ENCODE results near the gene CMKLR1. TPM values are rescaled to one million over a fixed set of nuclear protein-coding genes. Genes with fewer than 3 reads are reported as not detected.

The CMKLR1 gene
- total and polyA plus RNA-seq, 10 of the 15 experiments (the other 5 are each of a cell fraction or from before 2014, with no cell fraction given): 13.8 to 52.3 (median 26.2) TPM

DNA sequence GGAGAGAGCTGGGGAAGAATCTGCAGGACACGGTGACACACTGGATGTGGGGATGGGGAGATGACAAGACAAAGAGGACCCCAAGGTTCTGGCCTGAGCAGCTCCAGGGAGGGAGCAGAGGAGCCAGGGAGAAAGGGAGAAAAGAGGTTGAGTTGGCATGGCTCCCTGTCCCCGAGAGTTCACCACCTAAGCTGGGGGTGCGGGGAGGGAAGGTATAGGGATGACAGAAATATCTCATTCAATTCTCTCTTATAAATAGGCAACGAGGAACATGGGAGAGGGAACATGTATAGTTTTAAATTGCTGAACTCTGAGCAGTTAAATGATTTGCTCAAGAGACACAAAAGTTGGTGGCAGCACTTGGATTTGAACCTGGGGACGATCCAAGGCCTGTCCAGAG is 85.1 kb downstream of the CMKLR1 start:
- SMC1A ChIA-PET (ENCODE audit: uncharacterized antibody, unreplicated experiment): no interaction called here
- H3K4me2 ChIP-seq (ENCODE audit: control insufficient read depth, insufficient read depth): no peak overlapping the region
- no peak overlapping the region for H3K9ac ChIP-seq (ENCODE audit: control insufficient read depth, insufficient read depth, low read length)
- no peaks in the 10 kb centered on the region for H4K20me1 ChIP-seq (ENCODE audit: control insufficient read depth, insufficient read depth)
- no peaks in the 10 kb centered on the region for H3K79me2 ChIP-seq (ENCODE audit: control insufficient read depth, insufficient read depth, low read length)
- intact Hi-C loops (cut with micrococcal nuclease; ENCODE audit: unreplicated experiment) (no loop called here), in situ Hi-C loops (cut with MboI) (no loop called here)
- no peaks in the 10 kb centered on the region; the same call in 2 of the 3 replicates for H3K9me3 ChIP-seq (replicated peaks; ENCODE audit: control insufficient read depth, insufficient read depth, low read length)
- WGBS (ENCODE audit: insufficient coverage, insufficient replicate concordance, low lambda C conversion rate, missing lambda C conversion rate): 7% methylated on average over 5 of the region's 5 CpGs
- DNase-seq (ENCODE audit: low read depth, low spot score): no peak
- POLR2A ChIA-PET: no interaction called here
- no peak overlapping the region for H2AFZ ChIP-seq (ENCODE audit: control insufficient read depth, low read depth, low read length)
- no peaks in the 10 kb centered on the region for H3K36me3 ChIP-seq (ENCODE audit: control insufficient read depth in 2 of 2, insufficient read depth in 2 of 2, low read length in 1 of 2)
- no peak for TF ChIP-seq ESRRA (IDR thresholded peaks at IDR 0.05; ENCODE audit: low read length)
- no peak for TF ChIP-seq SP1 (IDR thresholded peaks at IDR 0.05; ENCODE audit: low read depth, low read length)
- TF ChIP-seq, protein P1, sequence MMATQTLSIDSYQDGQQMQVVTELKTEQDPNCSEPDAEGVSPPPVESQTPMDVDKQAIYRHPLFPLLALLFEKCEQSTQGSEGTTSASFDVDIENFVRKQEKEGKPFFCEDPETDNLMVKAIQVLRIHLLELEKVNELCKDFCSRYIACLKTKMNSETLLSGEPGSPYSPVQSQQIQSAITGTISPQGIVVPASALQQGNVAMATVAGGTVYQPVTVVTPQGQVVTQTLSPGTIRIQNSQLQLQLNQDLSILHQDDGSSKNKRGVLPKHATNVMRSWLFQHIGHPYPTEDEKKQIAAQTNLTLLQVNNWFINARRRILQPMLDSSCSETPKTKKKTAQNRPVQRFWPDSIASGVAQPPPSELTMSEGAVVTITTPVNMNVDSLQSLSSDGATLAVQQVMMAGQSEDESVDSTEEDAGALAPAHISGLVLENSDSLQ (IDR thresholded peaks at IDR 0.05): no peak
- no peaks in the 10 kb centered on the region for H3K4me1 ChIP-seq (ENCODE audit: control insufficient read depth, insufficient read depth, low read length)
- no peak for FAIRE-seq
- CTCF ChIA-PET: interaction anchor here (0.6 kb wide), 1 partner anchor 1017 kb away, joined by 3 read pairs; no protein-coding TSS in a partner anchor
- 0 out of 4 replicates have a peak, but pooled peaks cover 0 to 3% of the 10 kb centered on the region in 2 experiments for H3K27me3 ChIP-seq (replicated peaks in 1 of 2; ENCODE audit: control insufficient read depth in 2 of 2, insufficient read depth in 2 of 2, low read length in 1 of 2)
- no peak overlapping the region for H3K4me3 ChIP-seq
- RAD21 ChIA-PET (ENCODE audit: unreplicated experiment): no interaction called here
- ATAC-seq: no peak
- no peak overlapping the region for H3K27ac ChIP-seq (ENCODE audit: control insufficient read depth, insufficient read depth)
- no TSS peak for BruUV-seq (replicated peaks)

DNA sequence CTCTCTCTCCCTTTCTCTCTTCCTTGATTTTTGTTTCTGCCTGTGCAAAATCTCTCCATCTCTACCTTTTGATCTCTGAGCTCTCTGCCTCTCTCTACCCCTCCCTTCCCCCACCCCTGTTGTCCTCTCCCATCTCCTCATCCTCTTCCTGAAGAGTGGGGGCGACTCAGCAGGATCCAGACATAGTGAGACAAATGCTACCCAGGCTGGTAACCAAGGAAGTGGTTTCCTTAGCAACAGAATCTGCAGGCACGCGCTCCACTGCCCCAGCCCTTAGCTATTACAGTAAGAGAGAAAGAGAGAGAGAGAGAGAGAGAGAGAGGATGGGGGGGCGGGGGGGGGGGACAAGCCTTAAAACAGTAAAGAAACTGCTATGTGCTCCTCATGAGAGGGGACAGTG is 85.6 kb downstream of the CMKLR1 start:
- FAIRE-seq (no peak), ATAC-seq (no peak), DNase-seq (ENCODE audit: low read depth, low spot score) (no peak)
- no TSS peak for BruUV-seq (replicated peaks)
- WGBS (ENCODE audit: insufficient coverage, insufficient replicate concordance, low lambda C conversion rate, missing lambda C conversion rate): 2% methylated on average over 3 of the region's 4 CpGs
- Histone ChIP-seq H3K27me3 (replicated peaks in 1 of 2; ENCODE audit: control insufficient read depth in 2 of 2, insufficient read depth in 2 of 2, low read length in 1 of 2) (peaks cover 0 to 3% of the 10 kb centered on the region in 2 experiments; a peak in 1 of 4 replicates), H2AFZ (ENCODE audit: control insufficient read depth, low read depth, low read length) (no peak overlapping the region), H3K4me3 (no peak overlapping the region), H3K9me3 (replicated peaks; ENCODE audit: control insufficient read depth, insufficient read depth, low read length) (no peaks in the 10 kb centered on the region), H3K4me1 (ENCODE audit: control insufficient read depth, insufficient read depth, low read length) (no peaks in the 10 kb centered on the region), H3K27ac (ENCODE audit: control insufficient read depth, insufficient read depth) (no peak overlapping the region), H3K4me2 (ENCODE audit: control insufficient read depth, insufficient read depth) (no peak overlapping the region), H4K20me1 (ENCODE audit: control insufficient read depth, insufficient read depth) (no peaks in the 10 kb centered on the region), H3K79me2 (ENCODE audit: control insufficient read depth, insufficient read depth, low read length) (no peaks in the 10 kb centered on the region), H3K36me3 (ENCODE audit: control insufficient read depth in 2 of 2, insufficient read depth in 2 of 2, low read length in 1 of 2) (no peaks in the 10 kb centered on the region), H3K9ac (ENCODE audit: control insufficient read depth, insufficient read depth, low read length) (no peak overlapping the region)
- intact Hi-C loops (cut with micrococcal nuclease; ENCODE audit: unreplicated experiment): no loop called here
- CTCF ChIA-PET: interaction anchor here (0.6 kb wide), 1 partner anchor 1017 kb away, joined by 3 read pairs; no protein-coding TSS in a partner anchor
- POLR2A ChIA-PET: no interaction called here
- SMC1A ChIA-PET (ENCODE audit: uncharacterized antibody, unreplicated experiment): interaction anchor here (0.7 kb wide), 1 partner anchor 18 kb away, joined by 3 read pairs; no protein-coding TSS in a partner anchor
- in situ Hi-C loops (cut with MboI): no loop called here
- RAD21 ChIA-PET (ENCODE audit: unreplicated experiment): no interaction called here
- TF ChIP-seq SP1 (IDR thresholded peaks at IDR 0.05; ENCODE audit: low read depth, low read length) (no peak), SRF (IDR thresholded peaks at IDR 0.05; ENCODE audit: low read depth in 2 of 2, low read length in 2 of 2) (no peak), ASH2L (IDR thresholded peaks at IDR 0.05; ENCODE audit: borderline replicate concordance, low read depth) (no peak), FOXM1 (IDR thresholded peaks at IDR 0.05; ENCODE audit: low read depth, low read length) (no peak), IKZF2 (IDR thresholded peaks at IDR 0.05) (no peak), SMC3 (IDR thresholded peaks at IDR 0.05; ENCODE audit: borderline replicate concordance, low read length) (no peak)
- TF ChIP-seq, protein P2, sequence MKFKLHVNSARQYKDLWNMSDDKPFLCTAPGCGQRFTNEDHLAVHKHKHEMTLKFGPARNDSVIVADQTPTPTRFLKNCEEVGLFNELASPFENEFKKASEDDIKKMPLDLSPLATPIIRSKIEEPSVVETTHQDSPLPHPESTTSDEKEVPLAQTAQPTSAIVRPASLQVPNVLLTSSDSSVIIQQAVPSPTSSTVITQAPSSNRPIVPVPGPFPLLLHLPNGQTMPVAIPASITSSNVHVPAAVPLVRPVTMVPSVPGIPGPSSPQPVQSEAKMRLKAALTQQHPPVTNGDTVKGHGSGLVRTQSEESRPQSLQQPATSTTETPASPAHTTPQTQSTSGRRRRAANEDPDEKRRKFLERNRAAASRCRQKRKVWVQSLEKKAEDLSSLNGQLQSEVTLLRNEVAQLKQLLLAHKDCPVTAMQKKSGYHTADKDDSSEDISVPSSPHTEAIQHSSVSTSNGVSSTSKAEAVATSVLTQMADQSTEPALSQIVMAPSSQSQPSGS (IDR thresholded peaks at IDR 0.05; ENCODE audit: low read length): no peak
- TF ChIP-seq, protein P3, sequence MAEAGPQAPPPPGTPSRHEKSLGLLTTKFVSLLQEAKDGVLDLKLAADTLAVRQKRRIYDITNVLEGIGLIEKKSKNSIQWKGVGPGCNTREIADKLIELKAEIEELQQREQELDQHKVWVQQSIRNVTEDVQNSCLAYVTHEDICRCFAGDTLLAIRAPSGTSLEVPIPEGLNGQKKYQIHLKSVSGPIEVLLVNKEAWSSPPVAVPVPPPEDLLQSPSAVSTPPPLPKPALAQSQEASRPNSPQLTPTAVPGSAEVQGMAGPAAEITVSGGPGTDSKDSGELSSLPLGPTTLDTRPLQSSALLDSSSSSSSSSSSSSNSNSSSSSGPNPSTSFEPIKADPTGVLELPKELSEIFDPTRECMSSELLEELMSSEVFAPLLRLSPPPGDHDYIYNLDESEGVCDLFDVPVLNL (IDR thresholded peaks at IDR 0.05; ENCODE audit: low read depth, low read length): no peak
- TF ChIP-seq, protein P4, sequence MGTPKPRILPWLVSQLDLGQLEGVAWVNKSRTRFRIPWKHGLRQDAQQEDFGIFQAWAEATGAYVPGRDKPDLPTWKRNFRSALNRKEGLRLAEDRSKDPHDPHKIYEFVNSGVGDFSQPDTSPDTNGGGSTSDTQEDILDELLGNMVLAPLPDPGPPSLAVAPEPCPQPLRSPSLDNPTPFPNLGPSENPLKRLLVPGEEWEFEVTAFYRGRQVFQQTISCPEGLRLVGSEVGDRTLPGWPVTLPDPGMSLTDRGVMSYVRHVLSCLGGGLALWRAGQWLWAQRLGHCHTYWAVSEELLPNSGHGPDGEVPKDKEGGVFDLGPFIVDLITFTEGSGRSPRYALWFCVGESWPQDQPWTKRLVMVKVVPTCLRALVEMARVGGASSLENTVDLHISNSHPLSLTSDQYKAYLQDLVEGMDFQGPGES (IDR thresholded peaks at IDR 0.05): no peak
